HS-5 (cell line): ENCODE measurements around the gene SSH2.
A peak's percentile ranks its signal among the peaks of the same experiment; 100 is the strongest.
"Not testable (repeated sequence)": the region's sequence is repeated elsewhere in the genome, so short reads cannot be mapped to it uniquely, and the experiment has no call there.

Experiments used
- DNase-seq: peaks from one replicate; pipeline ENCODE4 v3.0.0-alpha.2; 2012; ENCODE audit warnings: low read depth

The SSH2 gene

GRCh38 chr17:29874931-29875596 lies 55.0 kb downstream of the SSH2 start:
- DNase-seq: no peak

GRCh38 chr17:29874358-29874757 lies 55.7 kb downstream of the SSH2 start:
- DNase-seq: not testable (repeated sequence)

- no peak for DNase-seq
These were observed 56.6 kb downstream of the SSH2 start for GRCh38 chr17:29873476-29873875.

GRCh38 chr17:29870836-29871465 lies 59.1 kb downstream of the SSH2 start:
- DNase-seq: no peak

GRCh38 chr17:29867643-29868181 lies 62.3 kb downstream of the SSH2 start:
- DNase-seq: no peak

- DNase-seq: no peak
These were observed 63.2 kb downstream of the SSH2 start for GRCh38 chr17:29866746-29867404.

- DNase-seq: no peak
These were observed 65.4 kb downstream of the SSH2 start for GRCh38 chr17:29864615-29865014.

- DNase-seq: not testable (repeated sequence)
These were observed 65.9 kb downstream of the SSH2 start for GRCh38 chr17:29864123-29864522.

- DNase-seq: no peak
These were observed 67.1 kb downstream of the SSH2 start for GRCh38 chr17:29862951-29863350.

- no peak for DNase-seq
These were observed 67.9 kb downstream of the SSH2 start for GRCh38 chr17:29862127-29862526.

GRCh38 chr17:29859445-29859844 lies 70.6 kb downstream of the SSH2 start:
- DNase-seq: not testable (repeated sequence)

GRCh38 chr17:29857823-29858222 lies 72.2 kb downstream of the SSH2 start:
- no peak for DNase-seq

- not testable (repeated sequence) for DNase-seq
These were observed 72.9 kb downstream of the SSH2 start for GRCh38 chr17:29857105-29857504.

GRCh38 chr17:29855686-29856085 lies 74.3 kb downstream of the SSH2 start:
- peak; percentile 52 for DNase-seq

- DNase-seq: no peak
These were observed 81.3 kb downstream of the SSH2 start for GRCh38 chr17:29848737-29849136.

- DNase-seq: no peak
These were observed 82.3 kb downstream of the SSH2 start for GRCh38 chr17:29847527-29848400.

- DNase-seq: no peak
These were observed 82.9 kb downstream of the SSH2 start for GRCh38 chr17:29847118-29847517.

- DNase-seq: no peak
These were observed 83.7 kb downstream of the SSH2 start for GRCh38 chr17:29846298-29846697.

GRCh38 chr17:29844339-29845048 lies 85.5 kb downstream of the SSH2 start:
- no peak for DNase-seq

GRCh38 chr17:29840884-29841283 lies 89.1 kb downstream of the SSH2 start:
- no peak for DNase-seq

GRCh38 chr17:29839656-29840055 lies 90.4 kb downstream of the SSH2 start:
- DNase-seq: no peak
